ENCODE results near the gene SRPK2. TPM values are rescaled to one million over a fixed set of nuclear protein-coding genes. Genes with fewer than 3 reads are reported as not detected.

SRPK2 gene
- polyA plus RNA-seq, 1 donor, result 26.7 TPM

GRCh38 chr7:105322655-105323277 is 66.0 kb downstream of the SRPK2 start:
- H3K36me3 ChIP-seq (ENCODE audit: control insufficient read depth, insufficient read depth, low read length), result no peaks in the 10 kb centered on the region
- H3K27ac ChIP-seq (ENCODE audit: low read length), result no peak overlapping the region
- no peaks in the 10 kb centered on the region for H3K4me1 ChIP-seq (ENCODE audit: control insufficient read depth, insufficient read depth, low read length)
- no peaks in the 10 kb centered on the region for H3K27me3 ChIP-seq (ENCODE audit: control insufficient read depth, insufficient read depth, low read length)
- H3K4me3 ChIP-seq (ENCODE audit: low read length), result no peak overlapping the region
- DNase-seq, result no peak
- no peaks in the 10 kb centered on the region for H3K9me3 ChIP-seq (ENCODE audit: control insufficient read depth, low read depth, low read length)
- WGBS (ENCODE audit: insufficient coverage, low lambda C conversion rate), result no CpG with 5 or more reads among the region's 6 CpGs

- no peaks in the 10 kb centered on the region for H3K9me3 ChIP-seq (ENCODE audit: control insufficient read depth, low read depth, low read length)
- no peak for DNase-seq
- no peaks in the 10 kb centered on the region for H3K36me3 ChIP-seq (ENCODE audit: control insufficient read depth, insufficient read depth, low read length)
- WGBS (ENCODE audit: insufficient coverage, low lambda C conversion rate), result 83% methylated on average over 1 of the region's 10 CpGs
- no peak overlapping the region for H3K27ac ChIP-seq (ENCODE audit: low read length)
- no peak overlapping the region for H3K4me3 ChIP-seq (ENCODE audit: low read length)
- no peaks in the 10 kb centered on the region for H3K4me1 ChIP-seq (ENCODE audit: control insufficient read depth, insufficient read depth, low read length)
- no peaks in the 10 kb centered on the region for H3K27me3 ChIP-seq (ENCODE audit: control insufficient read depth, insufficient read depth, low read length)
These were observed 66.8 kb downstream of the SRPK2 start for GRCh38 chr7:105321754-105322455.

DNA sequence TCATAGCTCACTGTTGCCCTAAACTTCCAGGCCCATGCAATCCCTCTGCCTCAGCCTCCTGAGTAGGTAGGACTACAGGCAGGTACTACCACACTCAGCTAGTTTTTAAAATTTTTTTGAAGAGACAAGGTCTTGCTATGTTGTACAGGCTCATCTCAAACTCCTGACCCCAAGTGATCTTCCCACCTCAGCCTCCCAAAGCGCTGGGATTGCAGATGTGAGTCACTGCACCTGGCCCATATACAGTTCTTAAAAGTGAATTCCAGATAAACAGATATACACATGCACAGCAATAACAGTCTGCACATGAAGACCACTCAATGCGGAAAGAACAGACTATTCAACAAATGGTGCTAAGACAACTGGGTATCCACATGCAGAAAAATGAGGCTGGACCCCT is 67.8 kb downstream of the SRPK2 start:
- H3K27ac ChIP-seq (ENCODE audit: low read length), result no peak overlapping the region
- H3K27me3 ChIP-seq (ENCODE audit: control insufficient read depth, insufficient read depth, low read length), result no peaks in the 10 kb centered on the region
- no peak for DNase-seq
- H3K9me3 ChIP-seq (ENCODE audit: control insufficient read depth, low read depth, low read length), result no peaks in the 10 kb centered on the region
- WGBS (ENCODE audit: insufficient coverage, low lambda C conversion rate), result no CpG with 5 or more reads among the region's 2 CpGs
- H3K36me3 ChIP-seq (ENCODE audit: control insufficient read depth, insufficient read depth, low read length), result no peaks in the 10 kb centered on the region
- H3K4me3 ChIP-seq (ENCODE audit: low read length), result no peak overlapping the region
- H3K4me1 ChIP-seq (ENCODE audit: control insufficient read depth, insufficient read depth, low read length), result no peaks in the 10 kb centered on the region

- WGBS (ENCODE audit: insufficient coverage, low lambda C conversion rate), result 94% methylated on average over 6 of the region's 10 CpGs
- Histone ChIP-seq H3K27me3 (ENCODE audit: control insufficient read depth, insufficient read depth, low read length) (no peaks in the 10 kb centered on the region), H3K36me3 (ENCODE audit: control insufficient read depth, insufficient read depth, low read length) (no peaks in the 10 kb centered on the region), H3K9me3 (ENCODE audit: control insufficient read depth, low read depth, low read length) (no peaks in the 10 kb centered on the region), H3K27ac (ENCODE audit: low read length) (no peak overlapping the region), H3K4me3 (ENCODE audit: low read length) (no peak overlapping the region), H3K4me1 (ENCODE audit: control insufficient read depth, insufficient read depth, low read length) (no peaks in the 10 kb centered on the region)
- no peak for DNase-seq
These were observed 69.1 kb downstream of the SRPK2 start for GRCh38 chr7:105319578-105319977.

- H3K4me3 ChIP-seq (ENCODE audit: low read length), result no peak overlapping the region
- no peak overlapping the region for H3K27ac ChIP-seq (ENCODE audit: low read length)
- no CpG with 5 or more reads among the region's 2 CpGs for WGBS (ENCODE audit: insufficient coverage, low lambda C conversion rate)
These were observed 72.0 kb downstream of the SRPK2 start for GRCh38 chr7:105316578-105317344.

DNA sequence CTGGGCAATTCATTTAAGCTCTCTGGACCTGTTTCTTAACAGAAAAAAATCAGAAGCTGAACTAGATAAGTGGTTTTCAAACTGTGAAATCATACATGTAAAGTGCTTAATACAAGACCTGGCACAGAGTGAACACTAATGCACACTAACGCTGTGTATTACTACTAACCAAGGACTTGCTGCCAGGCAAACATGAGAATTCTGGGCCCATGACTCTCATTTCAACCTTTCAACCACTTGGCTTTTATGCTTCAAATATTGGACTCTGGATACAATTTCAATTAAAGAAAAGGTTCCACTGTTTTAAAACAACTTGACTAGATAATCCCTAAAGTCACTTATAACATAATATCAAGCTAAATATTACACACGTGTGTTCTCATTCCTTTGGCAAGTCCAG is 73.4 kb downstream of the SRPK2 start:
- Histone ChIP-seq H3K27ac (ENCODE audit: low read length) (no peak overlapping the region), H3K4me3 (ENCODE audit: low read length) (no peak overlapping the region), H3K4me1 (ENCODE audit: control insufficient read depth, insufficient read depth, low read length) (no peaks in the 10 kb centered on the region), H3K27me3 (ENCODE audit: control insufficient read depth, insufficient read depth, low read length) (no peaks in the 10 kb centered on the region), H3K36me3 (ENCODE audit: control insufficient read depth, insufficient read depth, low read length) (no peaks in the 10 kb centered on the region), H3K9me3 (ENCODE audit: control insufficient read depth, low read depth, low read length) (no peaks in the 10 kb centered on the region)
- no peak for DNase-seq
- no CpG with 5 or more reads among the region's 2 CpGs for WGBS (ENCODE audit: insufficient coverage, low lambda C conversion rate)

More at GRCh38 chr7:105316578-105317344, 72.0 kb downstream of the SRPK2 start:
- H3K36me3 ChIP-seq (ENCODE audit: control insufficient read depth, insufficient read depth, low read length), result no peaks in the 10 kb centered on the region
- no peaks in the 10 kb centered on the region for H3K4me1 ChIP-seq (ENCODE audit: control insufficient read depth, insufficient read depth, low read length)
- no peaks in the 10 kb centered on the region for H3K9me3 ChIP-seq (ENCODE audit: control insufficient read depth, low read depth, low read length)
- no peak for DNase-seq
- no peaks in the 10 kb centered on the region for H3K27me3 ChIP-seq (ENCODE audit: control insufficient read depth, insufficient read depth, low read length)

- H3K27me3 ChIP-seq (ENCODE audit: control insufficient read depth, insufficient read depth, low read length), result no peaks in the 10 kb centered on the region
- DNase-seq, result no peak
- 100% methylated on average over 1 of the region's 2 CpGs for WGBS (ENCODE audit: insufficient coverage, low lambda C conversion rate)
These were observed 79.2 kb downstream of the SRPK2 start for GRCh38 chr7:105309235-105310169.

GRCh38 chr7:105307163-105307672 is 81.5 kb downstream of the SRPK2 start:
- Histone ChIP-seq H3K9me3 (ENCODE audit: control insufficient read depth, low read depth, low read length) (no peaks in the 10 kb centered on the region), H3K4me1 (ENCODE audit: control insufficient read depth, insufficient read depth, low read length) (no peaks in the 10 kb centered on the region), H3K27me3 (ENCODE audit: control insufficient read depth, insufficient read depth, low read length) (no peaks in the 10 kb centered on the region), H3K36me3 (ENCODE audit: control insufficient read depth, insufficient read depth, low read length) (no peaks in the 10 kb centered on the region), H3K27ac (ENCODE audit: low read length) (no peak overlapping the region), H3K4me3 (ENCODE audit: low read length) (no peak overlapping the region)
- WGBS (ENCODE audit: insufficient coverage, low lambda C conversion rate), result 100% methylated on average over 2 of the region's 3 CpGs
- no peak for DNase-seq

More at GRCh38 chr7:105309235-105310169, 79.2 kb downstream of the SRPK2 start:
- Histone ChIP-seq H3K9me3 (ENCODE audit: control insufficient read depth, low read depth, low read length) (no peaks in the 10 kb centered on the region), H3K4me3 (ENCODE audit: low read length) (no peak overlapping the region), H3K4me1 (ENCODE audit: control insufficient read depth, insufficient read depth, low read length) (no peaks in the 10 kb centered on the region), H3K36me3 (ENCODE audit: control insufficient read depth, insufficient read depth, low read length) (no peaks in the 10 kb centered on the region), H3K27ac (ENCODE audit: low read length) (no peak overlapping the region)

GRCh38 chr7:105306298-105306748 is 82.4 kb downstream of the SRPK2 start:
- no peaks in the 10 kb centered on the region for H3K36me3 ChIP-seq (ENCODE audit: control insufficient read depth, insufficient read depth, low read length)
- H3K9me3 ChIP-seq (ENCODE audit: control insufficient read depth, low read depth, low read length), result peaks cover 1% of the 10 kb centered on the region
- no peak for DNase-seq
- H3K4me1 ChIP-seq (ENCODE audit: control insufficient read depth, insufficient read depth, low read length), result no peaks in the 10 kb centered on the region
- WGBS (ENCODE audit: insufficient coverage, low lambda C conversion rate), result 100% methylated on average over 1 of the region's 4 CpGs
- no peak overlapping the region for H3K27ac ChIP-seq (ENCODE audit: low read length)
- no peaks in the 10 kb centered on the region for H3K27me3 ChIP-seq (ENCODE audit: control insufficient read depth, insufficient read depth, low read length)
- no peak overlapping the region for H3K4me3 ChIP-seq (ENCODE audit: low read length)
